ENCODE results near the gene TTC23L.
"Not testable (repeated sequence)": the region's sequence is repeated elsewhere in the genome, so short reads cannot be mapped to it uniquely, and the experiment has no call there.

The TTC23L gene

GRCh38 chr5:34838785-34839714, at the start of gene TTC23L:
TTC23L (plus strand) TSS chr5:34839164; CDS start chr5:34840672, 1,508 bp downstream.
- DNase-seq, result peak; percentile 89

GRCh38 chr5:34789639-34790038, 49.3 kb upstream of the TTC23L start:
- DNase-seq, result no peak

- no peak for DNase-seq
Measured at GRCh38 chr5:34790069-34790468, 48.9 kb upstream of the TTC23L start.

GRCh38 chr5:34791761-34792244, 47.2 kb upstream of the TTC23L start:
- no peak for DNase-seq

- no peak for DNase-seq
Measured at GRCh38 chr5:34802834-34803563, 36.0 kb upstream of the TTC23L start.

GRCh38 chr5:34803974-34804732, 34.8 kb upstream of the TTC23L start:
- DNase-seq, result no peak

GRCh38 chr5:34804913-34805312, 34.1 kb upstream of the TTC23L start:
- DNase-seq, result no peak

GRCh38 chr5:34806532-34806931, 32.4 kb upstream of the TTC23L start:
- DNase-seq, result no peak

GRCh38 chr5:34811706-34812105, 27.3 kb upstream of the TTC23L start:
- no peak for DNase-seq

- DNase-seq, result no peak
Measured at GRCh38 chr5:34813509-34813908, 25.5 kb upstream of the TTC23L start.

- DNase-seq, result no peak
Measured at GRCh38 chr5:34817558-34818351, 21.2 kb upstream of the TTC23L start.

- DNase-seq, result no peak
Measured at GRCh38 chr5:34818717-34819116, 20.2 kb upstream of the TTC23L start.

- no peak for DNase-seq
Measured at GRCh38 chr5:34820593-34820992, 18.4 kb upstream of the TTC23L start.

GRCh38 chr5:34822956-34823715, 15.8 kb upstream of the TTC23L start:
- no peak for DNase-seq

GRCh38 chr5:34826347-34826746, 12.6 kb upstream of the TTC23L start:
- DNase-seq, result no peak

GRCh38 chr5:34827588-34828506, 11.1 kb upstream of the TTC23L start:
- DNase-seq, result no peak

GRCh38 chr5:34830827-34831226, 8.1 kb upstream of the TTC23L start:
- DNase-seq, result not testable (repeated sequence)

GRCh38 chr5:34831303-34831702, 7.7 kb upstream of the TTC23L start:
- no peak for DNase-seq

GRCh38 chr5:34832568-34832967, 6.4 kb upstream of the TTC23L start:
- no peak for DNase-seq

GRCh38 chr5:34833090-34833489, 5.9 kb upstream of the TTC23L start:
- no peak for DNase-seq

Measured in activated T-cell treated with anti-CD3 and anti-CD28 coated beads, Interleukin-2, amount 50 U/mL, for 1 hour (primary cell).